Cardiac muscle cell (in vitro differentiated cells and primary cell): ENCODE data around the gene NFIC. TPM values are rescaled to one million over a fixed set of nuclear protein-coding genes. Genes with fewer than 3 reads are reported as not detected.

Source experiments
- DNase-seq, 2 donors: peaks; one replicate each; pipeline versions ENCODE4 v3.0.0 to v3.0.0-alpha.2; 2010 to 2017; ENCODE audit warnings: low read depth in 1 of 2, low spot score in 1 of 2
- H3K27ac ChIP-seq: fragments of 200-600 bp; sonication (generic); 2 replicates; pipeline ENCODE4 v1.5.1; 2016
- H3K27me3 ChIP-seq: fragments of 200-600 bp; sonication (generic); 2 replicates; pipeline ENCODE4 v1.6.0; 2016; ENCODE audit warnings: control low read depth
- H3K36me3 ChIP-seq: fragments of 200-600 bp; sonication (generic); 2 replicates; pipeline ENCODE4 v1.5.1; 2016; ENCODE audit warnings: control low read depth
- H3K4me1 ChIP-seq: fragments of 200-600 bp; sonication (generic); 2 replicates; pipeline ENCODE4 v1.8.1; 2017; ENCODE audit warnings: low read depth, mild to moderate bottlenecking, mixed run types
- H3K4me3 ChIP-seq: fragments of 200-600 bp; sonication (generic); 2 replicates; pipeline ENCODE4 v1.5.1; 2016; ENCODE audit warnings: mild to moderate bottlenecking
- H3K9me3 ChIP-seq: fragments of 200-600 bp; sonication (generic); 2 replicates; pipeline ENCODE4 v1.5.1; 2017; ENCODE audit warnings: low read depth, mild to moderate bottlenecking, control low read depth
- CTCF ChIP-seq: IDR thresholded peaks from 2 replicates; pipeline ENCODE4 v1.5.1; 2012; ENCODE audit warnings: low read depth, mild to moderate bottlenecking, low read length
- polyA plus RNA-seq: library from polyadenylated mRNA; unstranded; fragments of >200 nt; fragmentation: Nextera tagmentation; extraction: Ambion mirVana; gene quantifications from 2 replicates; pipeline ENCODE4 v1.2.1, GENCODE V29; 2016
- total RNA-seq: library from RNA; depleted of rRNA; stranded (reverse); fragments of >200 nt; gene quantifications from 2 replicates; pipeline ENCODE4 v1.2.3, GENCODE V29; 2016

The NFIC gene
- total and polyA plus RNA-seq, 2 experiments from 2014 or later: 32.7 to 46.1 TPM

- Histone ChIP-seq H3K4me3 (no peak overlapping the region), H3K4me1 (no peaks in the 10 kb centered on the region)
- DNase-seq: no peak
Observed at GRCh38 chr19:3518255-3518654, 151.9 kb downstream of the NFIC start.

GRCh38 chr19:3518659-3519058 lies 152.3 kb downstream of the NFIC start:
- H3K4me3 ChIP-seq: no peak overlapping the region
- peaks cover 4% of the 10 kb centered on the region for H3K36me3 ChIP-seq
- TF ChIP-seq CTCF: no peak
- H3K9me3 ChIP-seq: no peaks in the 10 kb centered on the region
- no peaks in the 10 kb centered on the region for H3K4me1 ChIP-seq
- H3K27ac ChIP-seq: no peak overlapping the region
- DNase-seq: no peak
- H3K27me3 ChIP-seq: no peaks in the 10 kb centered on the region

More at GRCh38 chr19:3518255-3518654, 151.9 kb downstream of the NFIC start:
- no peaks in the 10 kb centered on the region for H3K36me3 ChIP-seq
- TF ChIP-seq CTCF: no peak
- no peak overlapping the region for H3K27ac ChIP-seq
- H3K9me3 ChIP-seq: no peaks in the 10 kb centered on the region
- no peaks in the 10 kb centered on the region for H3K27me3 ChIP-seq

Other genes with a start within 250 kb of the NFIC start
- gene GNA15, start 230.6 kb upstream of the NFIC start, total RNA-seq: 0.12 TPM in 1 of 2 replicates, not detected in the other
- gene GNA15, start 230.6 kb upstream of the NFIC start, polyA plus RNA-seq: not detected in 2 replicates
- not detected in 2 replicates for gene S1PR4, start 187.8 kb upstream of the NFIC start, total RNA-seq
- 0.11 TPM in 1 of 2 replicates, not detected in the other for gene S1PR4, start 187.8 kb upstream of the NFIC start, polyA plus RNA-seq
- gene NCLN, start 180.7 kb upstream of the NFIC start, total RNA-seq: 30.6 and 40.0 TPM in 2 replicates
- gene NCLN, start 180.7 kb upstream of the NFIC start, polyA plus RNA-seq: 36.2 and 55.7 TPM in 2 replicates
- 3.1 and 8.4 TPM in 2 replicates for gene CELF5, start 141.9 kb upstream of the NFIC start, total RNA-seq
- 4.5 and 7.2 TPM in 2 replicates for gene CELF5, start 141.9 kb upstream of the NFIC start, polyA plus RNA-seq
- 0.63 TPM in 1 of 2 replicates, not detected in the other for gene SMIM24, start 113.9 kb downstream of the NFIC start, total RNA-seq
- gene SMIM24, start 113.9 kb downstream of the NFIC start, polyA plus RNA-seq: 0.22 and 0.75 TPM in 2 replicates
- gene SMIM44, start 116.9 kb downstream of the NFIC start, total RNA-seq: not detected in 2 replicates
- not detected in 2 replicates for gene SMIM44, start 116.9 kb downstream of the NFIC start, polyA plus RNA-seq
- gene DOHH, start 134.1 kb downstream of the NFIC start, total RNA-seq: 16.2 and 19.4 TPM in 2 replicates
- 15.1 and 21.0 TPM in 2 replicates for gene DOHH, start 134.1 kb downstream of the NFIC start, polyA plus RNA-seq
- gene FZR1, start 139.7 kb downstream of the NFIC start, total RNA-seq: 45.5 and 68.5 TPM in 2 replicates
- gene FZR1, start 139.7 kb downstream of the NFIC start, polyA plus RNA-seq: 48.6 and 70.7 TPM in 2 replicates
- 1.9 and 5.4 TPM in 2 replicates for gene TEKTIP1, start 172.6 kb downstream of the NFIC start, total RNA-seq
- 4.0 and 5.9 TPM in 2 replicates for gene TEKTIP1, start 172.6 kb downstream of the NFIC start, polyA plus RNA-seq
- 89.0 and 110 TPM in 2 replicates for gene MFSD12, start 191.0 kb downstream of the NFIC start, total RNA-seq
- 51.5 and 71.8 TPM in 2 replicates for gene MFSD12, start 191.0 kb downstream of the NFIC start, polyA plus RNA-seq
- gene HMG20B, start 206.4 kb downstream of the NFIC start, total RNA-seq: 202 and 253 TPM in 2 replicates
- gene HMG20B, start 206.4 kb downstream of the NFIC start, polyA plus RNA-seq: 154 and 177 TPM in 2 replicates
- 0.28 and 0.54 TPM in 2 replicates for gene GIPC3, start 218.9 kb downstream of the NFIC start, total RNA-seq
- 0.13 and 2.2 TPM in 2 replicates for gene GIPC3, start 218.9 kb downstream of the NFIC start, polyA plus RNA-seq
- gene TBXA2R, start 240.3 kb downstream of the NFIC start, total RNA-seq: 0.15 and 0.18 TPM in 2 replicates
- gene TBXA2R, start 240.3 kb downstream of the NFIC start, polyA plus RNA-seq: 0.40 and 1.0 TPM in 2 replicates